Renal pelvis (tissue), 12 donors: ENCODE results near the gene OR10X1. TPM values are rescaled to one million over a fixed set of nuclear protein-coding genes. Genes with fewer than 3 reads are reported as not detected.

ENCODE experiments used
- DNase-seq: peaks from one replicate; pipeline ENCODE4 v3.0.0-alpha.2; 2013
- long read RNA-seq, 16 experiments: transcript quantifications; one replicate each; lab custom pipeline, GENCODE V29; 2026
- polyA plus RNA-seq, 3 donors: library from polyadenylated mRNA; unstranded; fragments of 120-200 nt; gene quantifications; one replicate each; pipeline ENCODE4 v1.2.1, GENCODE V29; 2013; ENCODE audit not compliant: insufficient read length in 3 of 3

Gene OR10X1, protein sequence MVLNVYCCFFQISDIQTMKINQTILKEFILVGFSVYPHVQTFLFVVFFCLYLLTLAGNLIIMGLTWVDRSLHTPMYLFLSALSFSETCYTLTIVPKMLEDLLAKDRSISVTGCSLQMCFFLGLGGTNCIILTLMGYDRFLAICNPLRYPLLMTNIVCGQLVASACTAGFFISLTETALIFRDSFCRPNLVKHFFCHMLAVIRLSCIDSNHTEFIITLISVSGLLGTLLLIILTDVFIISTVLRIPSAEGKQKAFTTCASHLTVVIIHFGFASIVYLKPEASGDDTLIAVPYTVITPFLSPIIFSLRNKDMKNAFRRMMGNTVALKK
- polyA plus RNA-seq = not detected
- long read RNA-seq, donor 1 = 0 reads
- long read RNA-seq, donor 2 = 0 reads
- long read RNA-seq, donor 3 = 0 reads
- long read RNA-seq, donor 4 = 0 reads
- long read RNA-seq, donor 5 = 0 reads
- long read RNA-seq, donor 6 = 0 reads
- long read RNA-seq, donor 7 = 0 reads
- long read RNA-seq, donor 8 = 0 reads
- long read RNA-seq, donor 9 = 0 reads
- long read RNA-seq, donor 10 = 0 reads
- long read RNA-seq, donor 11 = 0 reads
- long read RNA-seq, donor 12 = 0 reads
- long read RNA-seq, donor 13 = 0 reads
- long read RNA-seq, donor 14 = 0 reads
- long read RNA-seq, donor 15 = 0 reads
- long read RNA-seq, donor 16 = 0 reads

DNA sequence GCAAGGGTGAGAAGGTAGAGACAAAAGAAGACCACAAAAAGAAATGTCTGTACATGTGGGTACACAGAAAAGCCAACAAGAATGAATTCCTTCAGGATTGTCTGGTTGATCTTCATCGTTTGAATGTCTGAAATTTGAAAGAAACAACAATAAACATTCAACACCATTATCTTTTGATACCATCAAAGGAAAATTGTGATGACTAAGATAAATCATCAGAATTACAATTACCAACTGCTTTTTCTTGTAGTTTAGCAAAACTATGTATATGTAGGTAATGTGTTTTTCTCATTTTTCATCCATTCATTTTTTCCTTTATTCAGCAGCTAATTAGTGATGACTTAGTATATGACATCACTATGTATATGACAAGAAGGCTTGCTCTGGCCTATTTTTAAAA, at the start of gene OR10X1:
OR10X1 (minus strand) TSS at position 167 of the 400 bp plus-strand sequence; CDS start at position 167, 0 bp downstream.
- DNase-seq = no peak

DNA sequence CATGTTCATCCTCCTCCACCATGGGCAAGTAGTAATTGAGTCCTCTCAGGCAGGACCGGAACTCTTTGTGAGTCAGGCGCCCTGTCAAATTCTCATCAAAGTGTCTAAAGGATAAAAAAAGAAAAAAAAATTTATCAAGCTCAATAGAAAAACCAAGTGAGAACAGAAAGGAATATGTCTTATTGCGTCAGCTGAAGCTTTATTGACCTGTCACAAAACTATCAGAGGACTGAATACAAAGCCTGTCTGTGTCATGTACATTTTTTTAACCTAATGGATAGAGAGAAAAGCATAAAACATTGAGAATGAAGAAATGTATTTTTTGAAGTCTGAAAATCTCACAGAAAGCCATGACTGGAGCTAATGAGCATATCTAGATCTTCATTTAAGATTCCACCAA, 34.1 kb upstream of the OR10X1 start:
- no peak for DNase-seq

DNA sequence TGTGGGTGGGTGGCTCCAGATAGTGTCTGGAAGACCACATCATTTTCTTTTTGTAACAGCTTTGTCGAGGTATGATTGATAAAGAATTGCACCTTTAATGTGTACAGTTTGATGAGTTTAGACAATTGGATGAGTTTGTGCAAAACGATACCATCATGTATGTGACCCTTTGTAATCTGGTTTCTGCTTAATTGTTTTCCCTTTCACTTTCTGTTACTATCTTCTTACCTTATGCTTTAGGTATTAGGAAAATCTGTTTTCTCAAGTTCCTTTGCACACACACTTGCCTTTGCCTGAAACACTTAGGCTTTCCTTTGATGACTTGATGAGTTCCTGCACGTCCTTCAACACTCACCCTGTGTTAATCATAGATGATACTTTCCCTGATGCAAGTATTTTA, 32.2 kb upstream of the OR10X1 start:
- no peak for DNase-seq

DNA sequence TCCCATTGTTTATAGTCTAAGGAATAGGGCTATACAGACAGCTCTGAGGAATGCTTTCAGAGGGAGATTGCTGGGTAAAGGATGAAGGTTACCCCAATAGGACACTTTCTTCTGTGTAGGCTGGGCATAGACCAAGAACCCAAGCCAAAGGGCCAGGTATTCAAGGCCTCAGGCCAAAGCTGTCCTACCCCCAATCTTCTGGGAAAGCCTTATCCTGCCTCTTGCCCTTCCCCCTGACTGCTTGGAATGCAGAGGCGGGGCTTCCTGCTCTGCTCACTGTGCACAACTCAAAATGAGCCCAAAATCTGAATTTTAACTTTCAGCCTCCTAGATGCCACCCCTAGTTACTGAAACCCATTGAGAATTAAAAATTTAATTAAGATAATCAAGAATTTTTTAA, 27.6 kb upstream of the OR10X1 start:
- DNase-seq = no peak

DNA sequence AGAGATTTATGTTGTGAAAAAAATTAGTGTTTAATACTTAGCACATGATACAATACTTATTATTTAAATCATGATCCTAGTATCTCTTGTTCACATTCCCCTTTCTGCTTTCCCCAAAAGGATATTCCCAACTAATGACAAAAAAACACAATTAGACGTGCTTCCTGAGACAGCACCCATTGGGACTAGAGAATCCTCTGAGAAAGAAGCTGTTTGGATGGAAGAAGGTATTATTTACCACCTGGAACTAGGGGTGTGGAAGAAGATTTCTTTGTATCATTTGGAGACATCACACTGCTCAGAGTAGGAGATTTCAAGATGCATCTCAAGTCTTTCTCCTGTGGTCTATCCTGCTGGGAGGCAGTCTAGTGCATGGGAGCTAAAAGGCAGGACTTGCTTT, 25.3 kb upstream of the OR10X1 start, which contains the start of gene OR10Z1:
OR10Z1 (plus strand) TSS at position 301 of the 400 bp plus-strand sequence. CDS start 1,171 bp downstream, outside the sequence.
- DNase-seq = no peak

DNA sequence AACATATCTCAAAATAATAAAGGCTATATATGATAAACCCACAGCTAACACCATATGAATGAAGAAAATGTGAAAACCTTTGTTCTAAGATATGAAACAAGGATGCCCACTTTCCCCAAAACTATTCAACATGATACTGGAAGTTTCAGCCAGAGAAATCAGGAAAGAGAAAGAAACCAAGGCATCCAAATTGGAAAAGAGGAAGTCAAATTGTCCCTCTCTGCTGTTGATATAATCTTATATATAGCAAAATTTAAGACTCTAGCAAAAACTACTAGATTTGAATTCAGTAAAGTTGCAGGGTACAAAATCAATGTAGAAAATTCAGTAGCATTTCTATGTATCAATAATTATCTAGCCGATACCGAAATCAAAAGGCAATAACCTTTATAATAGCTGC, 21.0 kb upstream of the OR10X1 start:
- DNase-seq = no peak

DNA sequence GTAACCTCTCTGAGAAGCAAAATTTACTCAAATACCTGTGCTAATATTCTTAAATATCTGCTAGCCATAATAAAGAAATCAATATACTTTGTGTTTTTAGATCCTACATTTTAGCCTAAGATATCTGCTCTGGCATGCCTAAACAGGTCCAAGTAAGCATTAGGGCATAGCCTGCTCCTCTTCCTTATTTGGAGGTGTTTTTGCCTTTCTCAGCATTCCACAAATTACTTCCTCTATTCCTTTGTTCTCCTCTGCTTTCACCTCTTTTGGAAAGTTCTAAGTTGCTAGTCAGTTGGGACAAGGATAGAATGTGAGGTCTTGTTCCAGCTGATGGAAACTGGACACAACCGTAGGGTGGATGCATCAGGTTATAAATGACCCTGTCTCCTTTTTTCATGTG, 7.2 kb upstream of the OR10X1 start:
- DNase-seq = no peak

DNA sequence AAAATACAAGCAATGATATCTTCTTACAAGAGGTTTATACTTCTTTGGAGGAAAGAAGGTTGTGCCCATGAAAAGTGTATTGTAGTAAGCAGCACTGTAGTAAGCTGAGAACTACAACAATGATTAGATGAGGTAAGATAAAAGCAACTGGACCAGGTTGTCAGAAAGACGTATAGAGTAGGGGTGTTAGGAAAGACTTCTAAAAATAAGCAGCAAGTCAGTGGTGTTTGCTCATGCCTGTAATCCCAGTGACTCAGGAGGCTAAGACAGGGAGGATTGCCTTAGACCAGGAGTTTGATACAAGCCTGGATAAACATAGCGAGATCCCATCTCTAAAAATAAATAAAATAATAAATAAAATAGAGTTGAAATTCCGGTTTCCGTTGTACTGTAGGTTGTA, 4.3 kb upstream of the OR10X1 start:
- no peak for DNase-seq

DNA sequence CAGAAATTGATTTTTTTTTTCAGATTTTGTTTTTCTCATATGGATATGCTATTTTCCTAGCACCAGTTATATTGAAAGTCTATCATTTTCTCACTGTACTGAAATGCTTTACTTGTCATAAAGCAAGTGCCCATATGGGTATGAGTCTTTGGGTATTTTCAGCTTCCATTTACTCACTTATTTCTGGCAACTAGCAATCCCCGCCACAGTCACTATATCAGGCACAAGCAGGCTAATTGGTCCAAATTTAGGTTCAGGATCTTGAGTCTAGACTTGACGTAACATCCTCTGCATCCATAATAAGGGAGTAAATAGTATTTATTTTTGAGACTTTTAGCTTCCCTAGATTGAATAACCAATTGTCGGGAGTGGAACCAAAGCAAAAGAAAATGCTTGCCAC, 2.1 kb downstream of the OR10X1 start:
- DNase-seq = no peak

DNA sequence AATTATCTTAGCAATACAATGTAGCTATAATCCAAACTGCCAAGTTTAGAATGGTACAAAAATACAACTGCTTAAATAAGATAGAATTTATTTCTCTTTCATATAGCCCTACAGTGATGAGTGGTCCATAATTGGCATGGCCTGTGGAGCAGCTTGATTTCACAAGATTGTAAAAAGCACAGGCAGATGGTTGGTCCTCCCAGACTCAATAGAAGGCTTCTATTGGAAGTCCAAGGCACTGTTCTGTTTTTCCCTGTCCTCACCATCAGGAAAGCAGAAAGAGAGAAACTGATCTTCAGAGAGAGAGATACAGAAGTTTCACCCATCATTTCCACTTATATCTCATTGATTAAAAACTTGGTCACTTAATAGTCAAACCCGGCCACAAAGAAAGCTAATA, 7.5 kb downstream of the OR10X1 start:
- DNase-seq = no peak

DNA sequence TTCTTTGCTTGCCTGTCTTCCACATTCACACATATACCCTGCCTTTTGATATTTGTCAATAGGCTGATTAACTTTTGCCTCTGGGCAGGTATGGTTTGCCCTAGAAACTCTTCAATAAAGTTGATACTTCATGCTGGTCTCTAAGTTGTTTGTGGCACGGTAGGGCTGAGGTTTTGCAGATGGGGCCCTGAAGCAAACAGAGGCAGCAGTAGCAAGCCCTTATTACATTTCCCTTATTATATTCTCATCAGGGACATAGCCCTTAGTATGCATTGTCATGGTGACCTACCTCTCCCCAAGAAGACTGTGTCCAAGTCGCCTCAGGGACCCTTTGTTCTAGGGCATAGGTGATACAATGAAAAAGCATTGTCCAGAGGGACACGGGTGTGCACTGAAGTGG, 9.2 kb downstream of the OR10X1 start, which contains the start of gene OR6P1:
OR6P1 (minus strand) TSS at position 101 of the 400 bp plus-strand sequence. CDS start 6,976 bp downstream, outside the sequence.
- no peak for DNase-seq

DNA sequence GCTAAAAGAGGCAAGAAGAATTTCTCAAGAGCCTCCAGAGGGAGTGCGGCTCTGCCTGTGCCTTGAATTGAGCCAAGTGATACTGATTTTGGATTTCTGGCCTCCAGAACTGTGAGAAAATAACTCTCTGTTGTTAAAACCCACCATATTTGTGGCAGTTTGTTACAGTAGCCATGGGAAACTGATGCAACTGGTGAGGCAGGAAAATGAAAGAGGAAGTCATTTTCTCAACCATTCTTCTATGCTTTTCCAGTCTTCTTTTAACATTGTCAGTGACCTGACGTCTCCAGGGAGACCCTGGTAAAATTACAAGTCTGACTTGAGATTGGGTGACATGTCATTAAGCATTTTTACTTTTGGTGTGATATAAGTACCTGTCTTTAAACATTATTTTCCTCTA, 15.1 kb downstream of the OR10X1 start:
- DNase-seq = no peak

DNA sequence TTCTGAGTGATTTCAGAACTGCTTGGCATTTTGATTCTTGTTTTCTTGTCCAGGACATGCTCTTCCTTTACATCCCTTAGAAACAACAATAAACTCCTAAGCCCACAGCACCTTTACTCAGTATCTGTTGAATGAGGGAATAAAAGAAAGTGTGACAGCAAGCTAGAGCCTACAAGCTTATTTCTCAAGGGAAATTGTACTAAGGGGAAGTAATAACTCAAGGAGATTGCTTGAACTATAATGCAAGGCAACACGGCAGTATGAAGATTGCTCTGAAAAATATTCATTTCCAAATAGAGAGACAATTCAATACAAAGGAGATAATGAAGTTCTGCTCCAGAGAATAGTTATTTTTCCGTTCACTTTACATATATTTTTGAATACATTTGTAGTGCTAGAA, 15.8 kb downstream of the OR10X1 start:
- no peak for DNase-seq

DNA sequence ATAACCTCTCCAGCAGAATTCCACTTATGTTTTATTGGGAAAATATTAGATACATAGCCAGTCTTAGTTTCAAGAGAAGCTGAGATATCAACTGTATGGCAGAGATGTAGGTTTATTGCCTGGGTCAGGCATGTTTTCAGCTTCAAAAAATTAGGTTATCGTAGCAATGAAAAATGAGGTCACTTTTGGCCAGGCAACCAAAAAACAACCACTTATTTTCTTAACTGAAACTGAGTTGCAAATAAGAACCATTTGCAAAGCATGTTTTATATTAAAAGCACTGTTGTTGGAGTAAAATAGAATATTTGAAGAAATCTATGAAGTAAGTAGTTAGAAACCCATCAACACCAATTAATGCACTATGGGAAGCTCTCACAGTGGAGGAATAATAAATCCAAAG, 20.0 kb downstream of the OR10X1 start:
- DNase-seq = no peak

DNA sequence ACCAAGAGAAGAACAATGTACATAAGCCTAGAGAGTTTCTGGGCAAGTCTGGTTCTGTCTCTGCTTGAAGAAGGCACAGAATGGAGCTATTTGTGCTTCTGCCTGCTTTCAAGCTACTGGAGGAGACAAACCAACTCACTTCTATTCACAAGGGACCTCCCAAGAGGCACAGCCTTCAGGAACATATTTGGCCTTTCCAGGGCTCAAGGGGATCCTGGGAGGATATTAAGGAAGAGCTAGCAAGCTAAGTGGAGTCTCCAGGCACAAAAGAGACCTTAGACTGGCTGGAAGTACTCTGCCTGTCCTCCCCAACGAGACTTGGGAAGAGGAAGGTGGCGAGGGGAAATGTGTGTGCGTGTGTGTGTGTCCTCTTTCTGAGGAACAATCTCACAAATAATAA, 25.3 kb downstream of the OR10X1 start, which contains the start of gene OR6Y1:
OR6Y1 (minus strand) TSS at position 54 of the 400 bp plus-strand sequence. CDS start 6,300 bp downstream, outside the sequence.
- no peak for DNase-seq

DNA sequence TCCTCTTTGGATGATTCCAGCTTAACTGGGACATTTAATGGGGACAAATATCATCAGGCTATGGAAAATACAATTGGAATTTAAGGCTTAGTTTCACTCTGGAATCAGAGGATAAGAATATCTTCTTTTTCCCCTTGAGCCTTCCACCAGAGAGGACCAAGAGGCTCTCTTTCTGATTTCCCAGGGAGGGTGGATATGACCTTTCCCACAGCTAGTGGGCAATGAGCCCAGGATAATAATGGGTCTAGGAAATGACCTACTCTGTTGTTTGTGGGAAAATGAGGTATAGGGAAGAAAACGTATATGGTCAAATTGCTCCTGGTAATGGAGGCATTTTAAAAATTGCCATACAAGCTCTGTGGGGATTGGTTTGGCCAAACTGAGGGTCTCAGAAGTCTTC, 27.4 kb downstream of the OR10X1 start:
- no peak for DNase-seq

DNA sequence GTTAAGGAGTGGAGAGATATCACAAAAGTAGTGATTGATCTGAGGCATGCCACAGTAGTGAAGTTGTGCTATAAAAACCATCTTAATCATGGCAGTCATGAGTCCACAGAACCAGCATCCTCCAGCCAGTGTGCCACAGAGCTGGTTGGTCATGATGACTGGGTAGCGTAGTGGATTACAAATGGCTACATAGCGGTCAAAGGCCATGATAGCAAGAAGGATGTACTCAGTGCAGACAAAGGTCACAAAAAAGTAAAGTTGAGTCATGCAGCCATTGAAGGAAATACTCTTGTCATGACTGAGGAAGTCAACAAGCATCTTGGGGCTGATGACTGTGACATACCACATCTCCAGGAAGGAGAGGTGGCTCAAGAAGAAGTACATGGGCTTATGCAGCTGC, 32.2 kb downstream of the OR10X1 start:
- DNase-seq = no peak

DNA sequence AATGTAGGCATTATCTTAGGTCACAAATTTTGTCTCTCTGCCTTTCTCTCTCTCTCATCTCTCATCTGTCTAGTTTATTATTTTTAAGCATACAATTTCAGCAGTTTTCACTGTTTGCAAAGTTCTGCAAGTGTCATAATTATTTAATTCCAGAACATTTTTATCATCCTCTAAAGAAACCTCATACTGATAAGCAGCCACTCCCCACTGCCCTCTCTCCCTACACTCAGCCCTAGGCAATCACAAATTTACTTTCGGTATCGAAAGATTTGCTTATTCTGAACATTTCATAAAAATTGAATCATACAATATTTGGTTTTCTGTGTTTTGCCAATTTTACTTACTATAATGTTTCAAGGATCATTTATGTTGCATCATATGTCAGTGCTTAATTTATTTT, 42.1 kb downstream of the OR10X1 start:
- DNase-seq = no peak

DNA sequence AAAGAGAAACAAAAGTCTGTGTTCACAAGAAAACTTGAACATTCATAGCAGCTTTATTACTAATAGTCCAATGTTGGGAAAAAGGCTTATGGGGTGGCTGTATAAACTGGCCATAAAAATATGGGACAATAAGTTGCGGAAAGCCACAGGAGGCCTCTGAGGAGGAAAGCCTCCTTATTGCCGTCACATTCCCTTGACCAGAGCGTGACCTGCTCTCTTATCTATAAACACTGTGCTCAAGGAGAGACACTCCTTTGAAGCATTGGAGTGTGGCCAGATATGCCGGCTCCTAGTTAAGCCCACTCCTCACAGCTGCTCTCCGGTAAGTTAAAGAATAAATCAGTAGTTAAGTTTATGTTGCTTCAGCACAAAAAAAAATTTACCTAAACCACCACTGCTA, 45.2 kb downstream of the OR10X1 start:
- no peak for DNase-seq
